Measurements from ENCODE around the gene FOXP2. TPM values are rescaled to one million over a fixed set of nuclear protein-coding genes. Genes with fewer than 3 reads are reported as not detected.

Gene FOXP2
- polyA plus RNA-seq, 2 of the 4 experiments (the other 2 are of a cell fraction) = 0.05 TPM; not detected in 1

DNA sequence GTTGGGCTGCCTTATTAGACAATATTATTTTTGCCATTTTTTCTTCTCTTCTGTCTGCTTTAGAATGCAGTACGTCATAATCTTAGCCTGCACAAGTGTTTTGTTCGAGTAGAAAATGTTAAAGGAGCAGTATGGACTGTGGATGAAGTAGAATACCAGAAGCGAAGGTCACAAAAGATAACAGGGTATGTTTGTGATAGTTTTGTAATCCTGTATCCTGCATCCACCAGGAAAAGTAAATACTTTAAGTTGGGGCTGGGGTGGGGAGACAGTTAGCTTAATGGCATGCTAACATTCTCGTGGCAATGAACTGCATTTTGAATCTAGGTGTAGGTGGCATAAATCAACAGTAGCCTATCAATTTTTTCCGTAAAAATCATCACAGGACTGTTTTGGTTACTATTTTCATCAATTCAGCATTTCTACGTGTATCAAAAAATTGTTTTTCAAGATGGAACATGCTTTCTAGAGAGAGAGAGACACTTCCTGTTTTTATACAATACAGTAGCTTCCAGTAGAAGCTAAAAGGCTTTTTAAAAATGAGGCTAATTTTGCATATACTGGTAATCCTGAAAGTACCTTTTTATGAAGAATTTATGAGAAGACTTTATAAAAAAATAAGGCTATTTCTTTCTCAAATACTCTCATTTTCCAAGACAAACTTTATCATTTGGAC, 247.5 kb downstream of the FOXP2 start:
- ChIA-PET CTCF (no interaction called here), POLR2A (no interaction called here)
- FAIRE-seq (no peak), ATAC-seq (no peak), DNase-seq (ENCODE audit: low read depth in 1 of 2, low spot score in 1 of 2) (no peak)
- TF ChIP-seq HES2 (IDR thresholded peaks at IDR 0.05) = no peak
- TF ChIP-seq NFE2L2 (conservative IDR thresholded peaks at IDR 0.05; ENCODE audit: low read length) = no peak
- TF ChIP-seq MAX (IDR thresholded peaks at IDR 0.05) = no peak
- no peak for TF ChIP-seq JUNB (IDR thresholded peaks at IDR 0.05)
- TF ChIP-seq, protein P1, sequence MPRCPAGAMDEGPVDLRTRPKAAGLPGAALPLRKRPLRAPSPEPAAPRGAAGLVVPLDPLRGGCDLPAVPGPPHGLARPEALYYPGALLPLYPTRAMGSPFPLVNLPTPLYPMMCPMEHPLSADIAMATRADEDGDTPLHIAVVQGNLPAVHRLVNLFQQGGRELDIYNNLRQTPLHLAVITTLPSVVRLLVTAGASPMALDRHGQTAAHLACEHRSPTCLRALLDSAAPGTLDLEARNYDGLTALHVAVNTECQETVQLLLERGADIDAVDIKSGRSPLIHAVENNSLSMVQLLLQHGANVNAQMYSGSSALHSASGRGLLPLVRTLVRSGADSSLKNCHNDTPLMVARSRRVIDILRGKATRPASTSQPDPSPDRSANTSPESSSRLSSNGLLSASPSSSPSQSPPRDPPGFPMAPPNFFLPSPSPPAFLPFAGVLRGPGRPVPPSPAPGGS (IDR thresholded peaks at IDR 0.05) = no peak
- TF ChIP-seq ESRRA (IDR thresholded peaks at IDR 0.05; ENCODE audit: borderline replicate concordance, low read length) = no peak
- TF ChIP-seq MAZ (IDR thresholded peaks at IDR 0.05; ENCODE audit: borderline replicate concordance, low read depth, low read length) = no peak
- 0 out of 3 replicates have a peak overlapping the region, but pooled peaks have one; percentile 9 for H3K4me2 ChIP-seq
- H3K27ac ChIP-seq = no peak overlapping the region
- no peak overlapping the region for H3K4me3 ChIP-seq
- WGBS (ENCODE audit: missing lambda C conversion rate) = 45% methylated on average over 6 of the region's 6 CpGs
- no peaks in the 10 kb centered on the region for H3K9me3 ChIP-seq
- 0 out of 3 replicates have a peak, but pooled peaks cover 3% of the 10 kb centered on the region for H3K4me1 ChIP-seq

GRCh38 chr7:114663502-114663901, 248.9 kb downstream of the FOXP2 start:
- 25% methylated on average over 1 of the region's 1 CpG for WGBS (ENCODE audit: missing lambda C conversion rate)
- DNase-seq (ENCODE audit: low read depth in 1 of 2, low spot score in 1 of 2) (peak in 1 of 2 experiments; percentile 51), ATAC-seq (peak; percentile 47 to 51; a peak in 2 of 6 replicates), FAIRE-seq (no peak)
- ChIA-PET CTCF (interaction anchor here (0.6 to 1.0 kb wide), 5 partner anchors 9 to 773 kb away, joined by 3 to 4 read pairs (median 4); no protein-coding TSS in a partner anchor), POLR2A (no interaction called here)
- no peak overlapping the region for H3K27ac ChIP-seq
- H3K4me3 ChIP-seq = no peak overlapping the region
- 0 out of 3 replicates have a peak, but pooled peaks cover 3% of the 10 kb centered on the region for H3K4me1 ChIP-seq
- TF ChIP-seq HOXB13 (CRISPR knock-in tag; IDR thresholded peaks at IDR 0.05; ENCODE audit: low read depth) (no peak), SMC3 (IDR thresholded peaks at IDR 0.05) (peak; percentile 22; the same call in 1 of the 3 replicates), PBX3 (IDR thresholded peaks at IDR 0.05) (no peak), RFX5 (IDR thresholded peaks at IDR 0.05) (no peak), CTCF (IDR thresholded peaks at IDR 0.05) (no peak; the same call in 2 of the 3 replicates), KDM5A (IDR thresholded peaks at IDR 0.05) (no peak), RAD21 (conservative IDR thresholded peaks at IDR 0.05 in 1 of 2, IDR thresholded peaks at IDR 0.05 in 1 of 2) (peak; percentile 39 to 40; a peak in 4 of 5 replicates)
- no peak overlapping the region for H3K4me2 ChIP-seq
- H3K9me3 ChIP-seq = no peaks in the 10 kb centered on the region

DNA sequence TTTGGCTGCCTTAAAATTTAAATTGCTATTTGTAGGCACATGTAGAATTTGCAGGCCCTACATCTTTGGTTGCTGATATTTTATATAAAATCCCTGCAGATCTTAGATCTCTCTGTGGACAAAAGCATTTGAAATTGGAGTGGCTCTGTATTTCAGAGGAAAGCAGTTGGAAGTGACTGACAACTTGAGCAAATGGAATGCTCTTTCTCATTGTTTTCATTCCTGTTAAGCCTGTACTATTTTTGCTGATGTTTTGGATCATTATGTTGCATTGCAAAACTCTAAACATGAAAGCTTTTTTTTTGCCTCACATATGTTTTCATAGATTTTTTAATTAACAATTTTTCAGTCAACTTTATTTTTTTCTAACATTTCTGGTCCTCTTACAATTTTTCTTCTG, 256.1 kb downstream of the FOXP2 start:
- Histone ChIP-seq H3K4me1 (no peaks in the 10 kb centered on the region), H3K9me3 (no peaks in the 10 kb centered on the region), H3K4me2 (no peak overlapping the region), H3K27ac (no peak overlapping the region), H3K4me3 (no peak overlapping the region)
- CTCF ChIA-PET = interaction anchor here (1.6 kb wide), 1 partner anchor 17 kb away, joined by 5 read pairs; no protein-coding TSS in a partner anchor
- POLR2A ChIA-PET = no interaction called here
- FAIRE-seq = no peak
- no peak for TF ChIP-seq TP53 (CRISPR knock-in tag; IDR thresholded peaks at IDR 0.05)
- TF ChIP-seq CTCF (IDR thresholded peaks at IDR 0.05) = no peak
- no peak for TF ChIP-seq CHD2 (IDR thresholded peaks at IDR 0.05; ENCODE audit: low read length, partially characterized antibody)
- no peak for TF ChIP-seq ELK1 (IDR thresholded peaks at IDR 0.05; ENCODE audit: low read depth, low read length)
- no peak for TF ChIP-seq CHD4 (IDR thresholded peaks at IDR 0.05; ENCODE audit: borderline replicate concordance)
- TF ChIP-seq HES2 (IDR thresholded peaks at IDR 0.05) = no peak
- TF ChIP-seq HOXB13 (CRISPR knock-in tag; IDR thresholded peaks at IDR 0.05; ENCODE audit: low read depth) = no peak
- TF ChIP-seq FOSL2 (IDR thresholded peaks at IDR 0.05) = no peak
- no peak for TF ChIP-seq FOSL2 (CRISPR knock-in tag; IDR thresholded peaks at IDR 0.05)
- no peak for TF ChIP-seq NR3C1 (IDR thresholded peaks at IDR 0.05)
- TF ChIP-seq MAX (IDR thresholded peaks at IDR 0.05) = no peak
- no peak for TF ChIP-seq HOXA7 (CRISPR knock-in tag; IDR thresholded peaks at IDR 0.05)
- DNase-seq (ENCODE audit: low read depth in 1 of 2, low spot score in 1 of 2) = no peak
- ATAC-seq = no peak
